Measurements from ENCODE around the gene CAMTA1. TPM values are rescaled to one million over a fixed set of nuclear protein-coding genes. Genes with fewer than 3 reads are reported as not detected.

The CAMTA1 gene
- total RNA-seq, 1 experiment from 2014 or later, result 69.5 TPM

DNA sequence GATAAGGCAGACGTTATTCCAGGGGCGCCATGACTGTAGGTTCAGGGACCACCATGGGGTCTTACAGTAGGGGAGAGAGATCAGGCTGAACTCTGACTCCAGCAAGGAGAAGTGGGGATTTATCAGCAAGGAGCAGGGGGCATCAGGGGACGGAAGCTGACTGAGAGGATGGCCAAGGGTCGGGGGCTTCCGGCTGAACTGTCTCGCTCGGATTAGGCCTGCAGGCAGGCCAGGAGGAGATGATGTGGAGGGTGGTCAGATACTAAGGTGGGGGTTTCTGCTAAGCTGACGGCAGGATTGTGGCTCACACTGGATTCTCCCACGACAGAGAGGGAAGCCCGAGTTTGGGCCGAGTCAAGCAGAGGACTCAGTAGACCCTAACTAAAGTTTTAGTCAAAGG, 798.9 kb downstream of the CAMTA1 start:
- H3K4me1 ChIP-seq (ENCODE audit: control insufficient read depth in 1 of 2, insufficient read depth in 2 of 2, low read length in 2 of 2), result peaks cover 0 to 8% of the 10 kb centered on the region in 2 experiments; a peak in 1 of 4 replicates
- no peaks in the 10 kb centered on the region for H3K9me2 ChIP-seq (ENCODE audit: insufficient read depth)
- no TSS peak for BruUV-seq (replicated peaks)
- H3K27me3 ChIP-seq (ENCODE audit: insufficient read depth, low read length), result no peaks in the 10 kb centered on the region
- H3K27ac ChIP-seq (ENCODE audit: low read depth, low read length), result no peak overlapping the region
- no peak overlapping the region for H3K9ac ChIP-seq (ENCODE audit: low read length)
- POLR2A ChIA-PET, result no interaction called here
- no peak for ATAC-seq
- TF ChIP-seq SRF (IDR thresholded peaks at IDR 0.05; ENCODE audit: low read depth) (no peak), JUND (IDR thresholded peaks at IDR 0.05) (no peak), EZH2 (IDR thresholded peaks at IDR 0.05) (no peak), EGR1 (IDR thresholded peaks at IDR 0.05; ENCODE audit: low read depth) (no peak), ZNF274 (IDR thresholded peaks at IDR 0.05; ENCODE audit: low read depth, low read length) (no peak), EZH2phosphoT487 (IDR thresholded peaks at IDR 0.05; ENCODE audit: borderline replicate concordance) (no peak), SIN3A (IDR thresholded peaks at IDR 0.05; ENCODE audit: low read depth) (no peak), SP1 (IDR thresholded peaks at IDR 0.05; ENCODE audit: low read depth) (no peak), TCF7L2 (IDR thresholded peaks at IDR 0.05; ENCODE audit: borderline replicate concordance, extremely low read depth, insufficient read depth, insufficient read length) (no peak), POLR2AphosphoS5 (IDR thresholded peaks at IDR 0.05; ENCODE audit: low read depth, low read length) (no peak), YY1 (IDR thresholded peaks at IDR 0.05; ENCODE audit: extremely low read depth, insufficient replicate concordance, low read depth, low read length) (no peak), ELF1 (IDR thresholded peaks at IDR 0.05; ENCODE audit: borderline replicate concordance, low read depth) (no peak), FOSL1 (IDR thresholded peaks at IDR 0.05; ENCODE audit: low read depth) (no peak), POLR2A (IDR thresholded peaks at IDR 0.05; ENCODE audit: borderline replicate concordance, extremely low read depth, insufficient read depth, insufficient read length) (no peak), CBX3 (IDR thresholded peaks at IDR 0.05; ENCODE audit: low read depth) (no peak), ZFX (IDR thresholded peaks at IDR 0.05) (no peak)
- TF ChIP-seq, protein P1, sequence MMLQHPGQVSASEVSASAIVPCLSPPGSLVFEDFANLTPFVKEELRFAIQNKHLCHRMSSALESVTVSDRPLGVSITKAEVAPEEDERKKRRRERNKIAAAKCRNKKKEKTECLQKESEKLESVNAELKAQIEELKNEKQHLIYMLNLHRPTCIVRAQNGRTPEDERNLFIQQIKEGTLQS (IDR thresholded peaks at IDR 0.05), result no peak
- TF ChIP-seq, protein P2, sequence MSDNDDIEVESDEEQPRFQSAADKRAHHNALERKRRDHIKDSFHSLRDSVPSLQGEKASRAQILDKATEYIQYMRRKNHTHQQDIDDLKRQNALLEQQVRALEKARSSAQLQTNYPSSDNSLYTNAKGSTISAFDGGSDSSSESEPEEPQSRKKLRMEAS (IDR thresholded peaks at IDR 0.05), result no peak
- TF ChIP-seq, protein P3, sequence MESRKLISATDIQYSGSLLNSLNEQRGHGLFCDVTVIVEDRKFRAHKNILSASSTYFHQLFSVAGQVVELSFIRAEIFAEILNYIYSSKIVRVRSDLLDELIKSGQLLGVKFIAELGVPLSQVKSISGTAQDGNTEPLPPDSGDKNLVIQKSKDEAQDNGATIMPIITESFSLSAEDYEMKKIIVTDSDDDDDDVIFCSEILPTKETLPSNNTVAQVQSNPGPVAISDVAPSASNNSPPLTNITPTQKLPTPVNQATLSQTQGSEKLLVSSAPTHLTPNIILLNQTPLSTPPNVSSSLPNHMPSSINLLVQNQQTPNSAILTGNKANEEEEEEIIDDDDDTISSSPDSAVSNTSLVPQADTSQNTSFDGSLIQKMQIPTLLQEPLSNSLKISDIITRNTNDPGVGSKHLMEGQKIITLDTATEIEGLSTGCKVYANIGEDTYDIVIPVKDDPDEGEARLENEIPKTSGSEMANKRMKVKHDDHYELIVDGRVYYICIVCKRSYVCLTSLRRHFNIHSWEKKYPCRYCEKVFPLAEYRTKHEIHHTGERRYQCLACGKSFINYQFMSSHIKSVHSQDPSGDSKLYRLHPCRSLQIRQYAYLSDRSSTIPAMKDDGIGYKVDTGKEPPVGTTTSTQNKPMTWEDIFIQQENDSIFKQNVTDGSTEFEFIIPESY (IDR thresholded peaks at IDR 0.05; ENCODE audit: extremely low read depth, insufficient replicate concordance, low read length), result no peak
- TF ChIP-seq, protein P4, sequence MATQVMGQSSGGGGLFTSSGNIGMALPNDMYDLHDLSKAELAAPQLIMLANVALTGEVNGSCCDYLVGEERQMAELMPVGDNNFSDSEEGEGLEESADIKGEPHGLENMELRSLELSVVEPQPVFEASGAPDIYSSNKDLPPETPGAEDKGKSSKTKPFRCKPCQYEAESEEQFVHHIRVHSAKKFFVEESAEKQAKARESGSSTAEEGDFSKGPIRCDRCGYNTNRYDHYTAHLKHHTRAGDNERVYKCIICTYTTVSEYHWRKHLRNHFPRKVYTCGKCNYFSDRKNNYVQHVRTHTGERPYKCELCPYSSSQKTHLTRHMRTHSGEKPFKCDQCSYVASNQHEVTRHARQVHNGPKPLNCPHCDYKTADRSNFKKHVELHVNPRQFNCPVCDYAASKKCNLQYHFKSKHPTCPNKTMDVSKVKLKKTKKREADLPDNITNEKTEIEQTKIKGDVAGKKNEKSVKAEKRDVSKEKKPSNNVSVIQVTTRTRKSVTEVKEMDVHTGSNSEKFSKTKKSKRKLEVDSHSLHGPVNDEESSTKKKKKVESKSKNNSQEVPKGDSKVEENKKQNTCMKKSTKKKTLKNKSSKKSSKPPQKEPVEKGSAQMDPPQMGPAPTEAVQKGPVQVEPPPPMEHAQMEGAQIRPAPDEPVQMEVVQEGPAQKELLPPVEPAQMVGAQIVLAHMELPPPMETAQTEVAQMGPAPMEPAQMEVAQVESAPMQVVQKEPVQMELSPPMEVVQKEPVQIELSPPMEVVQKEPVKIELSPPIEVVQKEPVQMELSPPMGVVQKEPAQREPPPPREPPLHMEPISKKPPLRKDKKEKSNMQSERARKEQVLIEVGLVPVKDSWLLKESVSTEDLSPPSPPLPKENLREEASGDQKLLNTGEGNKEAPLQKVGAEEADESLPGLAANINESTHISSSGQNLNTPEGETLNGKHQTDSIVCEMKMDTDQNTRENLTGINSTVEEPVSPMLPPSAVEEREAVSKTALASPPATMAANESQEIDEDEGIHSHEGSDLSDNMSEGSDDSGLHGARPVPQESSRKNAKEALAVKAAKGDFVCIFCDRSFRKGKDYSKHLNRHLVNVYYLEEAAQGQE (IDR thresholded peaks at IDR 0.05; ENCODE audit: low read depth), result no peak
- no peak overlapping the region for H2AFZ ChIP-seq (ENCODE audit: low read depth, low read length, poor library complexity, severe bottlenecking)
- H3K9me3 ChIP-seq (ENCODE audit: control insufficient read depth in 1 of 2, insufficient read depth in 1 of 2, low read depth in 1 of 2, low read length in 2 of 2), result no peaks in the 10 kb centered on the region
- intact Hi-C loops (cut with micrococcal nuclease), result no loop called here
- no peak overlapping the region for H3K4me2 ChIP-seq (ENCODE audit: low read length)
- no peaks in the 10 kb centered on the region for H3K79me2 ChIP-seq (ENCODE audit: insufficient read depth, low read length)
- CTCF ChIA-PET, result no interaction called here
- DNase-seq (ENCODE audit: low read depth, low spot score), result no peak
- no peak overlapping the region for H3K4me3 ChIP-seq (replicated peaks in 1 of 2; ENCODE audit: low read depth in 1 of 2, low read length in 2 of 2)
- RAD21 ChIA-PET (ENCODE audit: low non-redundant PET in 1 of 2, low total read pairs in 2 of 2, uncharacterized antibody in 2 of 2, unreplicated experiment in 2 of 2), result no interaction called here
- H3K36me3 ChIP-seq (ENCODE audit: control insufficient read depth in 1 of 2, insufficient read depth in 2 of 2, low read length in 2 of 2), result no peaks in the 10 kb centered on the region
- no peaks in the 10 kb centered on the region for H4K20me1 ChIP-seq (ENCODE audit: insufficient read depth)

Data from HCT116 (cell line).